NCI-H146 (cell line): ENCODE measurements around the gene STK17A.
"Not testable (repeated sequence)": the region's sequence is repeated elsewhere in the genome, so short reads cannot be mapped to it uniquely, and the experiment has no call there.

Source experiments
- DNase-seq: peaks from one replicate; lab custom pipeline; 2025; lab: John Stamatoyannopoulos, UW

STK17A gene

DNA sequence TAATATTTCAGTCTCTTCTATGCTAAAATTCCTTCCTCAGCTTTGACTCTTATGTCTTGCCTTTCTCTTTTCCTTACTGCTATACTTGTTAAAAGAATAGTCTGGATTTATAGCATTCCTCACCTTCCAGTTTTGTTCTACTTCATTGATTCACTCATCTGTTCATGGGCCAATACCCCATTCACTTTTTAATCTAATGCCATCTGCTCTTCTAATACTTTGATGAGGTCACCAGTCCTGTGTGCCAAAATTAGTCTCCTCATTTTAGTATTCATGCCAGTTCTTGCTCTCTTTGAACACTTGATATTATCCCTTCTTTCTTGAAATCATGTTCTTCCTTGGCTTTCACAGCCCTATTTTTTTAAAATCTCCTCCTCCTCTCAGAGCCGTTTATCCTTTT is 19.3 kb downstream of the STK17A start:
- no peak for DNase-seq

DNA sequence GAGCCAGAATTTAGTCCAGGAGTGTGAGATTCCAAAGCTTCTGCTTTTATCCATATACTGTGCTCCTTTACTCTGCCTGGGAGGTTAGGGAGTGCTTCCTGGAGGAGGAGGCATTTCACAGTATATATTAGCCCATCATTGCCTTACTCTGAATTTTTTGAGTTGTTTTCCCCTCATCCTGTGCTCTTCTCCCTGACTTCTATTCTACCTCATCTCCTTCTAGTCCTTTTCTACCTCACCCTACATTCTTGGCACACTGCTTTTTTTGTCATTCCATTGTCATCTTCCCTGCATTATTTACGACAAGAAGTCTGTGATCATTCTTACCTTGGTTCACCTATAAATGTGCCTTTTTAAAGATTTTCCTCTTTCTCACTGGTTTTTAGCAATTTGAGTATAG is 21.3 kb downstream of the STK17A start:
- no peak for DNase-seq

DNA sequence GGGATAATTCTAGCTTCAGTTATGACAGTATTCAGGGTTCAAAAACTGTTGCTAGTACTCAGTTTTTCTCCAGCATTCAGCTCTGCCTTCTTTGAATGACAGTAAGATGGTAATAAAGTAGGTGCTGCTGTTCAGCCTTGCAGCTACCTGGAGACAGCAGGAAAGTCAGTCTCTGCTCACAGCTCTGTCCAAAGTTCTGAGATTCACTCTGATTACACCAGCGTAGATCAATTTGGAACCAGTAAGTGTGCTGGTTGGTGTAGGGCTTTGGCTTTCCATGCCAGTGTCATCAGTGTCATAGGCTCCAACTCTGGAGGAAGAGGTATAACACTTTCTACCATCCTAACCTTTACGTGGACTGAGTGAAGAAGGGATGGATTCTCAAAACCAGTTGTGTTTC is 26.2 kb downstream of the STK17A start:
- DNase-seq: no peak

DNA sequence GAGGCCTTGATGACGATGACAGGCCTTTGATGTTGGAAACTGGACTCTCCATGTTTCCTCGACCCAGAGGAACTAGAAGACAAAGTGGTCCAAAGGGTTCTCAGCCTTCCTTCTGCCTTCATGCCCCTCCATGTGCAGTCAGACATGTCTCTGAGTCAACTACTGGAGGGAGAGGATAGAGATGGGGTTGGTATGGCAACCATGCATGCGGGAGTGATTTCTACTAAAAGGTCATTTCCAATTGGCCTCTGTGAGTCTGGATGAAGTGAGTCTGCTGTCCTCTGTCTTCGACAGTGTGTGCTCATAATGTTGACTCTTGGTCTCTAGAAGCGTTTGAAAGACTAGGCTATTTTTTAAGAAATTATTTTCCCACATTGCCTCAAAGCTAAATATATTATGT is 29.2 kb downstream of the STK17A start:
- DNase-seq: no peak

DNA sequence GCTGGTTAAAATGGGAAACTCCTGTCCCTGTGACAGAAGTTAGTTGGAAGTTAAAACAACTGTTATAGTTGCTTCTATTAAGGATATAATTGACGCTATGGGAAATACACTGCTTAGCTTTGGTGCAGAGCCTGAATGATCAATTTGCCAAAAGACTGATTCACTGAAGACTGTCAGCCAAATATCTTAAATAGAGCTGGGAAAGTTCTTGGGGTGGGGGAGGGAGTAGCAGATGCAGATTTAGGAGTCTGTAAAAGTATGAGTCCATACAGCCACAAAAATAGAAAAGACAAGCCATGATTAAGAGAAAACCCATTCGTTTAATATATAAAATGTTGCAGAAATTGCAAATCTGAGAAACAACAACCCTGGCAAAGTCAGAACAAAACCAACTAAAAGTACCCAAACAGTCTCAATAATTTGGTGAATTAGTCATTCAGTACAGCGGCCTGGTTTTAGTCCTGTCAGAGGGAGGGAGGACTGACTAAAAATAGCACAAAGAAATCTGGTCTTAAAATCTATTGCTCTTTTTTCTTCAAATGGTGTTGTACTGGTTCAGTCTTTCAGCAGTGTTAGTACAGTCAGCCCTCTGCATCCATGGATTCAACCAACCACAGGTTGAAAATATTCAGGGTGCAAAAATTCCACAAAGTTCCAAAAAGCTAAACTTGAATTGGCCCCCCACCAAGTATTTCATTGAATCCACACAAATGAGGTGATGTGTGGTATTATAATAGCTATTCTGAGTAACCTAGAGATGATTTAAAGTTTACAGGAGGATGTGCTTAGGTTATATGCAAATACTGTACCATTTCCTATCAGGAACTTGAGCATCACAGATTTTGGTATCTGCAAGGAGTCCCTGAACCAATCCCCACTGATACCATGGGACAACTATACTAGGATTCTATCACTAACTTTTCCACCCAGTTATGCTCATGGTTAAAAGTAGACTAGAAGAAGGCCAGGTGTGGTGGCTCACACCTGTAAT is 30.0 kb downstream of the STK17A start:
- DNase-seq: no peak

DNA sequence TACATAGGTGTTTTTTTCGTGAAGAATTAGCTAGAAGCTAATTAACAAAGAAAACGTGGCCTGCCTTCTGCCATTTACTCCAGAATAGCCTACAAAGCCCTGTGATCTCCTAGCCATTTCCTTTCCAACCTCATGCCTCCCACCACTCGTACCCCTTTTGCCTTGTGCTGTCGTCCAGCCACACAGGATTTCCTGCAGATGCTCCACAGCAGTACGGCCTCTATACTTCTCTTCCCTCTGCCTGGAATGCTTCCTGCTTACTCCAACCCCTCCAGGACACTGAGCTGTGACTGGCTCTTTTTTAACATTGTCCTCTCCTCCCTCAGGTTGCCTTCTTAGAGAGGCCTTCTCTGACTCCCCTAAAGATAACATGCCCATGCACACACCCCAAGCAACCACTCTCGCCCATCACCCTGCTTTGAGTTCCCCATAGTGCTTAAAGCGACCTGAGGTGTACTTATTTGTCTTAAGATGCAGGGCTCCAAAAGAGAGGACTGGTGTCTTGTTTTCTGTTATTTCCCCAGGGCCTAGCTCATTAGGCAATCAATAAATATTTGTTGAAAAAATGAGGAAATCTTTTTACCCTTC is 32.7 kb downstream of the STK17A start:
- DNase-seq: no peak

DNA sequence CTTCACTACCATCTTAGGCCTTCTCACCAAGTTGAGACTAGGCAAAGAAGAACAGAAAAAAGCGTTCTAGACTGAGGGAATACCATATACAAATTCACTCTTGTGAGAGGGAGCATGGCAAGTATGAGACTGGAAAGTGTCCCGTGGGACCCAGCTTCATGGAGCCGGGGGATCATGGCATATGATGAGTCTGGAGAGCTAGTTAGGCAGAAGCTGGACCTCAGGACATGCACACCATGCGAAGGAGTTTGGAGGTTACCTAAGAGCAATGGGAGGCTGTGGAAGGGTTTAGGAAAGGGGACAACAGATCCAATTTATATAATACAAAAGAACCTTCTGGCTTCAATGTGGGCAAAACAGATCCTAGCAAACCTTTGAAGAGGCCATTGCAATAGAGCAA is 34.1 kb downstream of the STK17A start:
- no peak for DNase-seq

DNA sequence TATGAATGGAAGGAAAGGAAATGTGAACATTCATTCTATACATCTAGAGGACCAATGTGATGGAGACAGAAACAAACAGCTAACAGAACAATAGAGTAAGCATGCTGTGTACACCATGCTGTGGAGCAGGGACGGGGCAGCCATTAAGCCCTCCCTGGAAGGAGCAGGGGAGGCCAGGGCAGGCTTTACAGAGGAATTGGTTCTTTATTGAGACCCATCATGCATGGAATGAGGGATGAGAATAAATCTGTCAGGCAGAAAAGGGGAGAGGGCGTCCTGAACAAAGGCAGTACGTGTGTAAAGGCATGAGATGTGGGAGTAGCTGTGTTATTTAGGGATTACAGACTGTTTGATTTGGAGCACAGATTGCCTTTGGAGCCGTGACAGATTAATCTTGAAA is 35.2 kb downstream of the STK17A start:
- DNase-seq: no peak

DNA sequence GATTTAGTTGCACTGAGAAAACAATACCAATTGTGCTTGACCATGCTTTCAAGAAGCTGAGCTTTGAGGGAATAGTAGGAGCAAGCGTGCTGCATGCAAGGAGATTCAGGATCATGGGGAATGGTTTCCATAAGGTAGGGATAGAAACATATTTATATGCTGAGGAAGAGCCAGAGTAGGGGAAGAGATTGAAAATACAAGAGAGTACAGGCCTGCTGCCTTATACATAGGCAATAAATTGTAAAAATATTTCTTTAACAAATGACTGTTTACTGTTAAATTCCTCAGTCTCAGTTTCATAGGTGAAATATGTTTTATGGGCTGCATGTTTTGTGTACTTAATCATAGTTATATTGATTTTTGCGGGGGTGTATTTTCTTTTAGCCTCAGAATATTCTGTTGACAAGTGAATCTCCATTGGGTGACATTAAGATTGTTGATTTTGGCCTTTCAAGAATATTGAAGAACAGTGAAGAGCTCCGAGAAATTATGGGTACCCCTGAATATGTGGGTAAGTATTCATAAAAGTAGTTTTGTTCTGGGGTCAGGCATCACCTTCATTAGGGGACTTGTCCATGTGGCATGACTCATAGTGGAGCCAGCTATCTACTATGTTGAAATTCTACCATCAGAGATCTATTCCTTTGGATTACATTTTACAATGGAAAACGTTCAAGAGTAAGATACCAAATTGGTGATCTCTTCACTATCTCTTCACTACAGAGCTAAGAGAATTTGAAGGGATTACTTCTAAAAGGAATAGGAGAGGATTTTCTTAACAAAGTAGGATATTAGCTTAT is 36.5 kb downstream of the STK17A start:
- DNase-seq: no peak

DNA sequence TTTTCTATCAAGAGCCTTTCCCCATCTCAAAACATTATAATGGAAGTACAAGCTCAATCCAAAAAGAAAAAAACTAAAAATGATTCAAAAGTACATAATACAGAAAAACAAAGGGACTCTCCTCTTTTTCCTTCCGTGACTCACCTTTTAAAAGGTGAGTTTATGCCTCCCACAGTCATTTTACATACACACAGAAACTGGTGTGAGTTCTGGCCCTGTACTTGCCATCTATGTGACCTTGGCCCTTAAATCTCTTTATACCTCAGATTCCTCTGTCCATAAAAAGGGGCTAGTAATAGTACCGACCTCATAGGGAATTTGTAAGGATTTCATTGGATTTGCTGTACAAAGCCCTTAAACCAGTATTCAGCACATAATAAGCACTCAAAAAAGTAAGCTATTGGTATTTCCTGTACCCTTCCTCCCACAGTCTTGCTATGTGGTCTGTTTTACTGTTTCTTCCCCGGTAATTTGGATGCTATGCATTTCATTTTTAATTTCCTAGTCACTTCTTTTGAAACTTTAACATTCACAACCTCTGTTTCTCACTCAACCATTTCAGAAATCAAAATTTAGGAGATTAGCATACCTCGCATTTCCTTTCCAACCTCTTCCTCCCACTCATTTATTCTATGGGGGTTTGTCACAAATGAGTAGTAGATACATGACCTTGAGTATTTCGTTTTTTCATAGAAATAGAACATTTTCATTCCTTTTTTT is 39.0 kb downstream of the STK17A start:
- DNase-seq: no peak

DNA sequence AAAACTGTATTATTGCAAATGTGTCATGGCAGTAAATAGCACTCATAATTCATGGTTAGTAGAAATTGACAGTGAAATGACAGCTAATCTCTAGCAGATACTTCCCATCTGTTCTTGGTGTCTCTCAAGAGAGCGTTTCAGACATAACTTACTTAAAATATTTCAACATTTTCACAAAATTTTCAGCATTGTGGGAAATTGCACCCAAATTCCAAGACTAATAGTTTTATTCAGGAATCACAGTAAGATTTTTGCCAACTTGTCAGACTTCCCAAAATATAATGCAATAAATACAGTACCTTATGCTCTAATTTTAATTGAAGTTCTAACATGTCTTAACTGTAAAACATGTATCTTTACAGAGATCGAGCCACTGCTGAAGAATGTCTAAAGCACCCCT is 41.2 kb downstream of the STK17A start:
- DNase-seq: no peak

DNA sequence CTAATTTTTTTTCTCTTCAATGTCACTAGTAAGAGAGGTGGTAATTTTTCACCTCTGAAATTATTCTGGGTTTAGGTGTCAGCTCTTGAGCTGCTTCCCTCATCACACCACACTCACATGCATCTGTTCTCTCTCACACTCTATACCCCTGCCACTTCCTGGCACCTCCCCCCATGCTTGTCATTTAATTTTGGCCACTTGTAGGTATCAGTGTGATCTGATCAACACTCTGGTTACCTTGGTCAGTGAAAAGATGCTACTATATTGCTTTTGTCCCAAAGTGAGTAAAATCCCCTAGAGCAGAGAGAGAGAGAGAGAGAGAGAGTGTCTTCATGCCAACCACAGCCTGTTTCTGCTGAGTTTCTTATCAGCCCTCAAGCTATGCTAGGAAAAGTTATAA is 42.5 kb downstream of the STK17A start:
- DNase-seq: no peak

DNA sequence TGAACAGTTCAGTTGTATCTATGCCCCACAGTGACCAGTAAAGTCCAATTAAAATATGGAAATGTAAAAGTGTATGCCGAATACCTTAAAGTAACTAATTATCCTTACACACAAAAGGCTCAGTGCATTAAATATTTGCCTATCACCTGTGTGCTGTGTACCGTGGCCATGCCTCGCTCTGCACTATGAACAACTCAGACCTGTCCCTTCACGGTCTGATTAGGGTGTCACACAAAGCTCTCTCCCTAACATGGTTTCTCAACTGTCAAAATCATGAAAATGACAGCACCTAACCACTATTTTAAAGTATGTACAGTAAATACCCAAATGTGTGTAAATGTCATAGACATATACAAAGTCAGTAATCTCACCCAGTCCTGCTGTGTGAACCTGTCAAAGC is 43.1 kb downstream of the STK17A start:
- no peak for DNase-seq

DNA sequence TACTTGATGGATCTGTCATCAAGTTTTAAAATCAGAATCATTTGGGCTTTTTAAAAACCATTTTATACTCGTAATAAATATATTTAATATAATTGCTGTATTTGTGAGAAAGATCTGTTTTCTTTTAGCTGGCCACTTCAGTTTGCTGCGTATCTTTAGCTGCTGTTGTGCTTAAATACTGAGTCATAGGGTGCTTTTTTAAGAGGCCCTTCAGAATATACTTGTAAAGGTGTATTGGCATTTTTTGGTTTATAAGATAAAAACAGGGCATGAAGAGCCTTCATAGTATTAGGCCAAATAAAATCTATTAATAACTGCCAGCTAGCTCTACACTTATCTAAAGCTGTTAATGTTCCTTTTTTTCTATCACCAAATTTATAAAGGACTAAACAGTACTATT is 43.8 kb downstream of the STK17A start:
- no peak for DNase-seq

DNA sequence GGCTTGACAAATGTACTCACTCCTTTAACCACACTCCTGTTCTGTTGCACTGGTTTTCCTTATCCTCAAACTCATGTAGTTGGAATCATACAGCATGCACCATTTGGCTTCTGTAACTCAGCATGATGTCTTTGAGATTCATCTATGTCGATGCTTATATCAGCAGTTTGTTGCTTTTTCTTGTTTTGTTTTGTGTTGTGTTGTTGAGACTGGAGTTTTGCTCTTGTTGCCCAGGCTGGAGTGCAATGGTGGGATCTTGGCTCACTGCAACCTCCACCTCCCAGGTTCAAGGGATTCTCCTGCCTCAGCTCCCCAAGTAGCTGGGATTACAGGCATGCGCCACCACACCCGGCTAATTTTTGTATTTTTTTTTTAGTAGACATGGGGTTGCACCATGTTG is 44.9 kb downstream of the STK17A start:
- not testable (repeated sequence) for DNase-seq

DNA sequence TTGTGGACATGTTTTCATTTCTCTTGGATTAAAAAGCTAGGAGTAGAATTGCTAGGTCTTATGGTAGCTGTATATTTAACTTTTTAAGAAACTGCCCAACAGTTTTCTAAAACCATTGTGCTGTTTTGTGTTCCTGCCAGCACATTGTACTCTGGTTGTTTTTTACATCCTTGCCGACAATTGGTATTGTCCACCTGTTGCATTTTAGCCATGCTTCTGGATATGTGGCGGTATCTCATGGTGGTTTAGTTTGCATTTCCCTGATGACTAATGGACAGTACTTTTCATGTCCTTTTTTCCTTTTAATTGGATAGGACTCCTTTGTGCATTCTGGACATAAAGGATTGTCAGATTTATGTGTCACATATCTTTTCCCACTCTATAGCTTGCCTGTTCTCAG is 45.5 kb downstream of the STK17A start:
- DNase-seq: no peak

DNA sequence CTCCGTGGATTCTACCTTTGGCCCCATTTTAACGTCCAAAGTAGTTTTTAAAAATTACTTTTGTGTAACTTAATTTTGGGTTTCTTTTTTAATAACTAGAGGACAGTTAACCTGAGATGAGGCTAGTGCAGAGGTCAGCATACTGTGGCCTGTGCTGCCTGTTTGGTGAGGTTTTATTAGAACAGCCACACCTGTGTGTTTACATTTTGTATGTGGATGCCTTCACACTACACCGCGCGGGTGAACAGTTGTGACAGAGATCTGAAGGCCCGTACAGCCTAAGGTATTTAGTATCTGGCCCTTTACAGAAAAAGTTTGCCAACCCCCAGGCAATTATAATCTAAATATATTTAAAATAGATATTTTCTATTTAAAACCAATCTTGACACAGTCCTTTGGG is 46.9 kb downstream of the STK17A start:
- DNase-seq: no peak

DNA sequence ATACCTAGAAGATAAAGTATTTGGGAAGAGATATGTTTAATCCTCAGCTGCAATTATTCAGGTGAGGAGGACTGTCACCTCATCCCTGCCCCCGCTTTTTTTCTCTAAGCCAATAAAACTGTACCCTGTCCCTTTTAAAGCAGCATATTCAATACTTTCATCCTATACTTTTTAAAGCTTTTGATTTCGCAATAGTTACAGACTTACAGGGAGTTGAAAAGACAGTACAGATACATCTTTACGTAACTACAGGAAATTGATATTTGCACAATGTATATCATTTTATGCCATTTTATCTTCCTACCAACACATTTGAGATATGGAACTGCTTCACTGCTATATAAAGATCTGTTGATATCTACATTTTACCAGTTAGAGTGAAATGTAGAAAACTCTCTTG is 47.6 kb downstream of the STK17A start:
- no peak for DNase-seq

DNA sequence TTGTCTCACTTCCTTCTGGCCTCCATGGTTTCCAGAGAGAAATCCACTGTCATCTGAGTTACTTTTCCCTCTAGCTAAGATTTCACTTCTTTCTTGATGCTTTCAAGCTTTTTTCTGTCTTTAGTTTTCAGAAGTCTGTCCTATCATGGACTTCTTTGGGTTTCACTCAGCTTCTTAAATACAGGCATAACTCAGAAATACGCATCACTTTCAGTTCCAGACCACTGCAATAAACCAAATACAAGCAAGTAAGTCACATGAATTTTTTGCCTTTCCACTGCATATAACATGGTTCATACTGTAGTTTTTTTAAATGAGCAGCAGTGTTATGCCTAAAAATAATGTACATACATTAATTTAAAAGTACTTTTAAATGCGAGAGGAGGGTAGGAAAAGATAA is 48.7 kb downstream of the STK17A start:
- no peak for DNase-seq

DNA sequence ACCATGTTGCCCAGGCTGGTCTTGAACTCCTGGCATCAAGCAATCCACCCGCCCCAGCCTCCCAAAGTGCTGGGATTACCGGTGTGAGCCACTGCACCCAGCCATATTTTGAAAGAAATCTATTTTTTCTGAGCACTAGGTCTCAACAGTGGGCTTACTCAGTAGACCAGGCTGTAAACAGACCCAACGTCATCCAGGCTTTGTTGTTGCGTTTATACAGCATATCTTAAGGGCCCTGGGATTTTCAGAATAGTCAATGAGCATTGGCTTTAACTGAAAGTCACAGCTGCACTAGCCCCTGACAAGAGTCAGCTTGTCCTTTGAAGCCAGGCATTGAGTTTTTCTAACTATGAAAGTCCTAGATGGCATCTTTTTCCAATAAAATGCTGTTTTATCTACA is 49.8 kb downstream of the STK17A start:
- DNase-seq: no peak

DNA sequence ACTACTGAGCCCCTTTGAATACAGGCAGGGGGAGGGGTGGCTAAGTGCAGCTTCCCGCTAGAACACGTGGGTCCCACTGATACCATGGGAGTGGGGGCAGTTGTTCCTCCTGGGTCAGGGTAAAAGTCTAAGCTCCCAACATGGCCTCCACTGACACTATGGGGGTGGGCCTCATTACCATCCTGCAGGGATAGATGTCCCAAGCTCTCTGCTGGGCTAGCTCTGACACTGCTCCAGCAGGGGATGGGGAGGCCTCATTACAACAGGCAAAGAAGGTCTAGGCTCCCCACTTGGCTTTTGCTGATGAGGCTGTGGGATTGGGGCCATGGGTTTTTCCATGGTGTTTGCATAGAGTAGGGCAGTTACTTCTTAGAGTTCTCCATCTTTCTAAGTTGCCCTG is 51.5 kb downstream of the STK17A start:
- no peak for DNase-seq

DNA sequence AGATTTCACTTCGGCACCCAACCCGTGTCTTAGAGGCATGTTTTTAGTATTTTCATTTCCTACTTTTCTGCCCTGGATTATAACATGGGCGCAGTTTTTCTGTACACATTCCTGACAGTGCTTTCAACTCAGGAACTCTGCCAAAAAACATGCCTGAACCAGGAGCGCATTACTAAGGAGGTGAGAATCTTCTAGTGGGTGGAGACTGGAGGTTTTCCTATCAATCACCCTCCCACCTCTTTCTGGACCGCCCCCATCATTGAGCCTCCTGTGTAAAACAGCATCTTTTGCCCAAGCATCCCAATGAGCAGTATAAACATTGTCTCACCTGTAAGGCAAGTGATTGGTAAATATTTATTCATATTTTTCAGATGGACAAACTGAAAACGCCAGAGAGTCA is 53.2 kb downstream of the STK17A start:
- DNase-seq: no peak
